ENCODE data around the gene KLB.

- TF ChIP-seq CTCF (IDR thresholded peaks at IDR 0.05) (no peak), POLR2A (IDR thresholded peaks at IDR 0.05) (no peak), POLR2AphosphoS5 (IDR thresholded peaks at IDR 0.05) (no peak)
Measured at GRCh38 chr4:39494354-39494753, 87.6 kb downstream of the KLB start.

All from prostate gland (tissue), 2 donors.